IgD-negative memory B cell (primary cell): ENCODE data around the gene TMEM18. TPM values are rescaled to one million over a fixed set of nuclear protein-coding genes. Genes with fewer than 3 reads are reported as not detected.

Experiments used
- H3K27ac Mint-ChIP-seq, 3 donors: one replicate each; pipeline ENCODE4 v1.8.0; 2020 to 2022; ENCODE audit warnings: mild to moderate bottlenecking in 3 of 3, mixed read lengths in 3 of 3, moderate library complexity in 1 of 3
- H3K27me3 Mint-ChIP-seq: one replicate; pipeline ENCODE4 v1.8.0; 2021; ENCODE audit warnings: mixed read lengths
- H3K36me3 Mint-ChIP-seq: one replicate; pipeline ENCODE4 v1.8.0; 2020; ENCODE audit warnings: mild to moderate bottlenecking, mixed read lengths
- H3K4me1 Mint-ChIP-seq, 3 donors: one replicate each; pipeline ENCODE4 v1.8.0; 2020 to 2022; ENCODE audit warnings: mixed read lengths in 3 of 3, mild to moderate bottlenecking in 1 of 3
- H3K4me3 Mint-ChIP-seq, 4 donors: one replicate each; pipeline ENCODE4 v1.8.0; 2020 to 2022; ENCODE audit warnings: mild to moderate bottlenecking in 4 of 4, mixed read lengths in 4 of 4, moderate library complexity in 3 of 4
- H3K9me3 Mint-ChIP-seq, 3 donors: one replicate each; pipeline ENCODE4 v1.8.0; 2020 to 2021; ENCODE audit warnings: mixed read lengths in 3 of 3, mild to moderate bottlenecking in 1 of 3
- polyA plus RNA-seq: library from polyadenylated mRNA; unstranded; fragments of 300-500 nt; fragmentation: Illumina TruSeq; gene quantifications from one replicate; pipeline ENCODE4 v1.2.3, GENCODE V29; 2021

Gene TMEM18
- 27.2 TPM for polyA plus RNA-seq

DNA sequence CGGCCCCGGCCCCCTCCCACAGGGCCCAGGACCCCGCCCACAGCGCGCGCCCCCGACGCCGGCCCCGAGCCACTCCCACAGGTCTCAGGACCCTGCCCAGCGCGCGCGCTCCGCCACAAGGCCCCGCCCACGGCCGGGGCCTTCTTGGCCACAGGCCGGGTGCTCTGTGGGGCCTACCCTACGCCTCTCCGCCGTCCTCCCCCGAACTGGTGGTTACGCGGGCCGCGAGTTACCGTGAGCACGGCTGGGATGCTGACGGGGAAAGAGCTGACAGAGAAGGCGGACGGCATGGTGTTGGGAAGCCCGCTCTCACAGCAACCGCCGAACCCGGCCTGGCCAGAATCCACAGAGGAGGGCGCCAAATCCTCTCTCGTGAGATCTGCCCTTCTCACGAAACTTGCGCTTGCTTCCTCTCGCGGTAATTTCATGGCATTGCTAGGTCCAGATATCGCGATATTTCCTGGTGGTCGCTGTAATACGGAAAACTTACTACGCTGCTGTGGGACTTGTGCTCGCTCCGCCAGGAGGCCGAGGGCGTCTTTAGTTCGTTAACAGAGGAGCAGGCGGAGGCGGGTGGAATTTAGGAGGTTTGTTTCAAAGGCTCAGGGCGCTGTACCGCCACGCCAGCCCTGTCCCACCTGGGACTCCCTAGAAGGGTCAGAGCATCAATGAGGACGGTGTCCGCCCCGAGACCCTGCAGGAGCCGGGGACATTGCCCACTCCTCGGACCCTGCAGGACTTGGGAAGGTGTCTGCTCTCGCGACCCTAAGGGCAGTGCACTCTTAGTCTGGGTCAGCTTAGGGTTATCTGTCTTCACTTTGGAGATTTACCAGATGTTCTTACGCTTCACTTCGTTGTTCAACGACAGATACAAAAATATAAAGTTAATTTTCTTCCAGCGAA, at the start of gene TMEM18:
TMEM18 (minus strand) TSS at position 351 of the 903 bp plus-strand sequence; CDS start at position 290, 61 bp downstream.
- peaks cover 3% of the 10 kb centered on the region for H3K36me3 Mint-ChIP-seq
- H3K9me3 Mint-ChIP-seq: peaks cover 0 to 1% (median 0%) of the 10 kb centered on the region in 3 donors
- peak within 1 kb of the TSS; percentile 89 to 98 (median 98) for H3K4me3 Mint-ChIP-seq
- H3K27me3 Mint-ChIP-seq: no peaks in the 10 kb centered on the region
- peak within 1 kb of the TSS; percentile 92 to 100 (median 99) for H3K27ac Mint-ChIP-seq
- peaks cover 22 to 38% (median 22%) of the 10 kb centered on the region in 3 donors for H3K4me1 Mint-ChIP-seq

- peaks cover 0 to 3% (median 0%) of the 10 kb centered on the region in 3 donors for H3K9me3 Mint-ChIP-seq
- peaks cover 7 to 8% (median 8%) of the 10 kb centered on the region in 3 donors for H3K4me1 Mint-ChIP-seq
- H3K27ac Mint-ChIP-seq: no peak overlapping the region
- H3K4me3 Mint-ChIP-seq: no peak overlapping the region
- H3K36me3 Mint-ChIP-seq: no peaks in the 10 kb centered on the region
- peaks cover 23% of the 10 kb centered on the region for H3K27me3 Mint-ChIP-seq
Measured at GRCh38 chr2:726169-726568, 49.0 kb upstream of the TMEM18 start.

DNA sequence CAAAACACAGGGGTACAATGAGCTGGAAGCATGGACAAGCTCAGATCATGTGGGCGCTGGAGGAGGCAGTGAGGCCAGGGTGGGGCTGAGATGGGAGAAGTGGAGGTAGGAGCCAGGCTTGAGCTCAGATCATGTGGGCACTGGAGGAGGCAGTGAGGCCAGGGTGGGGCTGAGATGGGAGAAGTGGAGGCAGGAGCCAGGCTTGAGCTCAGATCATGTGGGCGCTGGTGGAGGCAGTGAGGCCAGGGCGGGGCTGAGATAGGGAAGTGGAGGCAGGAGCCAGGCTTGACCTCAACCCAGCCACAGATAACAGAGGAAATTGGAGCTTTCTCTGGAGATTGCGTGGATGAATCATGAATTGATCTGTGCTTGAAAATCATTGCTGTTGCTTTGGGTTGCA, 48.3 kb upstream of the TMEM18 start:
- Mint-ChIP-seq H3K4me1 (peaks cover 7 to 8% (median 8%) of the 10 kb centered on the region in 3 donors), H3K36me3 (no peaks in the 10 kb centered on the region), H3K27me3 (peaks cover 25% of the 10 kb centered on the region), H3K9me3 (peaks cover 0 to 3% (median 0%) of the 10 kb centered on the region in 3 donors), H3K4me3 (no peak overlapping the region), H3K27ac (no peak overlapping the region)

- H3K4me3 Mint-ChIP-seq: no peak overlapping the region
- no peaks in the 10 kb centered on the region for H3K36me3 Mint-ChIP-seq
- peaks cover 7 to 8% (median 8%) of the 10 kb centered on the region in 3 donors for H3K4me1 Mint-ChIP-seq
- H3K9me3 Mint-ChIP-seq: peaks cover 0 to 3% (median 0%) of the 10 kb centered on the region in 3 donors
- H3K27ac Mint-ChIP-seq: no peak overlapping the region
- H3K27me3 Mint-ChIP-seq: peaks cover 22% of the 10 kb centered on the region
Measured at GRCh38 chr2:723761-724160, 46.6 kb upstream of the TMEM18 start.

GRCh38 chr2:720842-721241, 43.6 kb upstream of the TMEM18 start:
- peaks cover 23% of the 10 kb centered on the region for H3K27me3 Mint-ChIP-seq
- no peak overlapping the region for H3K27ac Mint-ChIP-seq
- H3K36me3 Mint-ChIP-seq: no peaks in the 10 kb centered on the region
- H3K4me1 Mint-ChIP-seq: no peaks in the 10 kb centered on the region
- no peak overlapping the region for H3K4me3 Mint-ChIP-seq
- H3K9me3 Mint-ChIP-seq: peaks cover 0 to 3% (median 0%) of the 10 kb centered on the region in 3 donors

DNA sequence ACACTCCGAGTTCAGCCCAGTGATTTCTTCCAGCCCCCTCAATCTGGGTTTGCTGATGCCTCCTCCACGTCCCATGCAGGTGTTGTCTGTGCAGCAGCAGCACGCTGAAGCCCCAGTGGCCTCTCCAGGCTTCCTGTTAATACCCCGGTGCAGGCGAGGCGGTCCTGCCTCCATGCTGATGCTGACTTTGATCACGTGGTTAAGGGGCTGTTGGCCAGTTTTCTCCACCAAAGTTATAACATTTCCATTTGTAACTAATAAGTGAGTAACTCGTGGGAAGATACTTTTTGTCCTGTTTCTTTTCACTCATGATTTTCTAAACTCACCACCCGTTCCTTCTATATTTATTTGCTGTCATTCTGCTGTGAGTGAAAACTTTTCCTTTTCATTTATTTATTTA, 42.5 kb upstream of the TMEM18 start:
- Mint-ChIP-seq H3K27me3 (peaks cover 24% of the 10 kb centered on the region), H3K4me3 (no peak overlapping the region), H3K27ac (no peak overlapping the region), H3K36me3 (no peaks in the 10 kb centered on the region), H3K4me1 (peaks cover 0 to 4% (median 4%) of the 10 kb centered on the region in 3 donors), H3K9me3 (peaks cover 0 to 3% (median 0%) of the 10 kb centered on the region in 3 donors)

DNA sequence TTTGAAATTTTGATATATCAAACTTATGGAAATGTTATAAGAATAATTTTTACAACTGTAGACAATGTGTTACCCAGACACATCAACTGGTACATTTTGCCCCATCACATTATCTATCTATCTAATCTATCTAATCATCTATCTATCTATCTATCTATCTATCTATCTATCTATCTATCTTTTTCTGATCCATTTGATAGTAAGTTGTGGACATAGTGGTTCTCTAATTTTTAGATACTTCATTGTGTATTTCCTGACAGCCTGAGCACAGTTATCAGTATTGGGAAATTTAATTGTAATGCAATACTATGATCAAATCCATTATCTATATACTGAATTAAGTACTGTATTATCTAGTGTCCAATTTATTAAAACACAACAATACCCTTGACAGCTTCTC, 42.0 kb upstream of the TMEM18 start:
- peaks cover 5 to 9% (median 8%) of the 10 kb centered on the region in 3 donors for H3K4me1 Mint-ChIP-seq
- no peaks in the 10 kb centered on the region for H3K9me3 Mint-ChIP-seq
- H3K4me3 Mint-ChIP-seq: no peak overlapping the region
- peaks cover 19% of the 10 kb centered on the region for H3K27me3 Mint-ChIP-seq
- H3K27ac Mint-ChIP-seq: no peak overlapping the region
- no peaks in the 10 kb centered on the region for H3K36me3 Mint-ChIP-seq

DNA sequence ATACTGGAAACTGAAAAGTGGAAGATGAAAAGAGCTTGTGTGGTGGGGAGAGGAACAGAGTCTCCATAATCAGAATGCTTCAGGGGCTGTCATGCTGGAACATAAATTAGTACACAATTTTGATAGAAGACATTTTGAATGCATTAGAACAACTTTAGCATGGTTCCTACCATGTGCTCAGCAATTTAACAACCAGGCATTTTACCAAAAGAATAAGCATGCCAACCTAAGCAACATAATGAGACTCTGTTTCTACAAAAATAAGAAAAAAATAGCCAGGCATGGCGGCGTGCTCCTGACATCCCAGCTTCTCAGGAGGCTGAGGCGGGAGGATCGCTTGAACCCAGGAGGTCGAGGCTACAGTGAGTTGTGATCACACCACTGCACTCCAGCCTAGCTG, 40.5 kb upstream of the TMEM18 start:
- no peak overlapping the region for H3K4me3 Mint-ChIP-seq
- H3K27me3 Mint-ChIP-seq: peaks cover 12% of the 10 kb centered on the region
- H3K9me3 Mint-ChIP-seq: no peaks in the 10 kb centered on the region
- H3K36me3 Mint-ChIP-seq: no peaks in the 10 kb centered on the region
- peaks cover 7 to 12% (median 10%) of the 10 kb centered on the region in 3 donors for H3K4me1 Mint-ChIP-seq
- no peak overlapping the region for H3K27ac Mint-ChIP-seq

DNA sequence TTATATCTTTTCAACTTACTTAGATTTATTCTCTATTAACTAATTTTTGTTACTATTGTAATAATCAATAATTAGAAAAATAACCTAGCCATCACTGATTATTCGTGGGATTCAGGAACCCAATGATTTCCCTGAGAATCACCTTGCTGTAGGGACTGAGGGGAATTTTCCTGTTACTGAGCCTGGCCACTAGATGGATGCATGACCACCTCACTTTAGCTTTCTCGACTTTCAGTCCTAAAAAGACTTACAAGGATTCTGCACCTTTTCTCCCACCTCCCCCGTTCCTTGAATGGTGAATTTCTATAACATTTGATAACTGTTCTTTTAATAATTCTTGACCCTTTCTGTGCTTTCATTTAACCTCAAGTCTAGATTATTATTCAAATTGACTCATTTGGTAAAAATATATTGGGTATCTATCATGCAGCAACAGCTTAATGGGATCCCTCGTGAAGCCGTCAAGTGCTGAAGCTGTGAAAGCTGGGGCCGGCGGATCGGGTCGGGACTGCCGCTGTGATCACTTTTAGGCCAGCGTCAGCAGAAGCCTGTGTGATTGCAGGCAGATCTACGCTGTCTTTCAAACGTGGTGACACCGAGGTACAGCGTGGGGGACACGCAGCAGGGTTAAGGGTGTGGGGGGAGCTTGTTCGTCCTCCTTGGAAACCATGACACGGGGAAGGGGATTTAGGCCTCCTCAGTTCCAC, 38.8 kb upstream of the TMEM18 start:
- H3K4me1 Mint-ChIP-seq: peaks cover 7 to 12% (median 10%) of the 10 kb centered on the region in 3 donors
- peaks cover 12% of the 10 kb centered on the region for H3K27me3 Mint-ChIP-seq
- no peak overlapping the region for H3K4me3 Mint-ChIP-seq
- no peak overlapping the region for H3K27ac Mint-ChIP-seq
- H3K36me3 Mint-ChIP-seq: no peaks in the 10 kb centered on the region
- H3K9me3 Mint-ChIP-seq: no peaks in the 10 kb centered on the region

DNA sequence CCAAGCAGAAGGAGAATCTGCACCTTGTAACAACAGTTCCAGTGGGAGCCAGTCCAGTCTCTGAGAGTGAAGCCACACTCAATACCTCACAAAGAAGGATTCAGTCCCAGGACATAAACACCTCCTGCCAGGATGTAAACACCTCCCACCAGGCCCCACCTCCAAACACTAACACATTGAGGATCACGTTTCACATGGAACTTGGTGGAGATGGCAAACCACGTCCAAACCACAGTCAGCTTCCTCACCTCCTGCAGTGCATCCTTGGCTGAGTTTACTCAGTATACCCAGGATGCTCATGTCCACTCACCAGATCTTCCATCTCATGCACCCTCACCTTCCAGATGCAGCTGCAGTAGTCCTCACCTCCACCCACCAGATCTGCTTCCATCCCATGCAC, 37.8 kb upstream of the TMEM18 start:
- Mint-ChIP-seq H3K36me3 (no peaks in the 10 kb centered on the region), H3K27me3 (peaks cover 8% of the 10 kb centered on the region), H3K4me3 (peak overlapping the region in 1 of 4 donors; percentile 29), H3K4me1 (peaks cover 7 to 12% (median 10%) of the 10 kb centered on the region in 3 donors), H3K27ac (peak overlapping the region in 1 of 3 donors; percentile 93), H3K9me3 (no peaks in the 10 kb centered on the region)

GRCh38 chr2:714005-714741, 37.0 kb upstream of the TMEM18 start:
- Mint-ChIP-seq H3K9me3 (no peaks in the 10 kb centered on the region), H3K27me3 (peaks cover 8% of the 10 kb centered on the region), H3K4me1 (peaks cover 7 to 12% (median 10%) of the 10 kb centered on the region in 3 donors), H3K36me3 (no peaks in the 10 kb centered on the region), H3K4me3 (no peak overlapping the region), H3K27ac (peak overlapping the region in 1 of 3 donors; percentile 93)

DNA sequence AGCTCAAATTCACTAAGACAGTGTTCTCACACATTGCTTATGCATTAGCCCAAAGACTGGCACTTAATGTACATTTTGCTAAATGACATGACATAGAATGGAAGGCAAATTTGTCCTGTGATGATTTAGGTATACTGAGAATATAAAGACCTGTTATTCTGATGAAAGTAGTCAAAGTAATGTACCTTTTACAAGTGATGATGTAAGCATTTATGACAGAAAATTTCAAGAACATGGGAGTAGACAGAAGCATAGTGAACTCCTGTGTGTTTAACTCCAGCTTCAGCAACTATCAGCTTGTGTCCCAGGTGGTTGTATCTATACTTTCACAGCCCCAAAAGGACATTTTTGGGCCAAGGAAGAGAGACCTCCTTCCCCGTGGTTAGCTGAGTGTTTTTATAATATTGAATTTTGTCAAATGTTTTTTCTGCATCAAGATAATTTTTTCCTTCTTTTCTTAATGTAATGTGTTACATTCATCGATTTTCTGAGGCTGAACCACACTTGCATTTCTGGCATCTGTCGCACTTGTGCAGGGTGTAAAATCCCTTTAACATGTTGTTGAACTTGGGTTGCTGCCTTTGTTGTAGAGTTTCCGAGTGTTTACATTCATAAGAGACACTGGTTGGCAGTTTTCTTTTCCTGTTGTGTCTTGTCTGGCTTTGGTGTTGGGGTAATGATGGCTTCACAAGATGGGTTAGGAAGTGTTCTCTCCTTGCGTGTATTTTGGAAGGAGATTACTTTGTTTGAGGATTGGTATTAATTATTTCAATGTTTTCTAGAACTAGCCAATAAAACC, 33.9 kb upstream of the TMEM18 start:
- H3K4me3 Mint-ChIP-seq: no peak overlapping the region
- H3K27ac Mint-ChIP-seq: no peak overlapping the region
- peaks cover 11% of the 10 kb centered on the region for H3K27me3 Mint-ChIP-seq
- H3K36me3 Mint-ChIP-seq: no peaks in the 10 kb centered on the region
- H3K9me3 Mint-ChIP-seq: no peaks in the 10 kb centered on the region
- peaks cover 7 to 13% (median 10%) of the 10 kb centered on the region in 3 donors for H3K4me1 Mint-ChIP-seq

DNA sequence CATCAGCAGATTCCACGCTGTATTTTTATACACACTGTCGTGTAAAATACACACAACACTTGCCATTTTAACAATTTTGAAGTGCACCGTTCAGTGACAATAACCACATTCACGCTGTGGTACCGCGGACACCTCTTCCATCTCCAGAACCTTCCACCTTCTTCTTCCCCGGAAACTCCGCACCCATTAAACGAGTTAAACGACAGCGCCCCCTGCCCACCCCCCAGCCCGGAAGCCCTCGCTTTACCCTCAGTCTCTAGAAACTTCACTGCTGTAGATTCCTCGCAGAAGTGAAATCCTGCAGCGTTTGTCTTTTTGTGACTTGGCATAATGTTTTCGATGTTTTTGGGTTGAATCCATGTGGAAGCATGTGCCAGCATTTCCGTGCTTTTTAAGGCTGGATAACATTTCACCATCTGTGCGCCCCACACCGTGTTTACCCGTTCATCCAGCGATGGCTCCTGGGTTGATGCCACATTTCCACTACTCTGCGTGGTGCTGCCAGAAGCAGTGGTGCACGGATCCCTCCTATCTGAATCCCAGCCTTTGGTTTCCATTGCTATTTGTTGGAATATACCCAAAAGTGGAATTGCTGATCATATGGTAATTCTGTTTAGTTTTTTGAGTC, 32.0 kb upstream of the TMEM18 start:
- no peak overlapping the region for H3K27ac Mint-ChIP-seq
- peaks cover 0 to 7% (median 2%) of the 10 kb centered on the region in 3 donors for H3K9me3 Mint-ChIP-seq
- peaks cover 9% of the 10 kb centered on the region for H3K27me3 Mint-ChIP-seq
- peaks cover 3 to 6% (median 3%) of the 10 kb centered on the region in 3 donors for H3K4me1 Mint-ChIP-seq
- H3K4me3 Mint-ChIP-seq: no peak overlapping the region
- no peaks in the 10 kb centered on the region for H3K36me3 Mint-ChIP-seq

- Mint-ChIP-seq H3K4me1 (peaks cover 0 to 2% (median 2%) of the 10 kb centered on the region in 3 donors), H3K9me3 (peaks cover 0 to 7% (median 3%) of the 10 kb centered on the region in 3 donors), H3K27ac (no peak overlapping the region), H3K36me3 (peaks cover 2% of the 10 kb centered on the region), H3K4me3 (no peak overlapping the region), H3K27me3 (peaks cover 13% of the 10 kb centered on the region)
Measured at GRCh38 chr2:708667-709066, 31.5 kb upstream of the TMEM18 start.
